Pulmonary artery endothelial cell (primary cell): ENCODE data around the gene LSR. TPM values are rescaled to one million over a fixed set of nuclear protein-coding genes. Genes with fewer than 3 reads are reported as not detected.
"Not testable (repeated sequence)": the region's sequence is repeated elsewhere in the genome, so short reads cannot be mapped to it uniquely, and the experiment has no call there.

Experiments
- DNase-seq: peaks from one replicate; pipeline ENCODE4 v3.0.0-alpha.2; 2011; ENCODE audit warnings: low read depth, low spot score
- total RNA-seq: library from RNA; depleted of rRNA; stranded (reverse); fragments of >200 nt; gene quantifications from 2 replicates; pipeline ENCODE4 v1.2.3, GENCODE V29; 2014

Gene LSR
- total RNA-seq, 1 donor from 2014 or later, result 0.40 TPM

DNA sequence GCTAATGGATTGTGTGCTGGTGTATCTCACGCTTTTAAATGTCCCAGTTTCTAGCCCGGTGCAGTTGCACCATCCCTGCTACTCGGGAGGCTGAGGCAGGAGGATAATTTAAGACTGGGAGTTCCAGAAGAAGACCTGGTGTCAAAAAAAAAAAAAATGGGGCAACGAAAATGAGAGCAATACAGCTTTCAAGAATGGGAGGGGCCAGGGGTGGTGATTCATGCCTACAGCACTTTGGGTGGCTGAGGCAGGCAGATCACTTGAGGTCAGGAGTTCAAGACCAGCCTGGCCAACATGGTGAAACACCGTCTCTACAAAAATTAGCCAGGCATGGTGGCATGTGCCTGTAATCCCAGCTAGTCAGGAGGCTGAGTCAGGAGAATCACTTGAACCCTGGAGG is 37.3 kb downstream of the LSR start:
- not testable (repeated sequence) for DNase-seq

DNA sequence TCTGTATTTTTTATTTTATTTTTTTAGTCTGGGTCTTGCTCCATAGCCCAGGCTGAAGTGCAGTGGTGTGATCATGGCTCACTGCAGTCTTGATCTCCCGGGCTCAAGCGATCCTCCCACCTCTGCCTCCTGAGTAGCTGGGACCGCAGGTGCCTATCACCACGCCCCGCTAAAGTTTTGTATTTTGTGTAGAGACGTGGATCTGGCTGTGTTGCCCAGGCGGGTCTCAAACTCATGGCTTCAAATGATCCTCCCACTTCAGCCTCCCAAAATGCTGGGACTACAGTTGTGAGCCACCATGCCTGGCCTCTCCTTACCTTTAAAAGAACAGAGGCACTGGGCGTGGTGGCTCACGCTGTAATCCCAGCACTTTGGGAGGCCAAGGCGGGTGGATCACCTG is 38.9 kb downstream of the LSR start:
- no peak for DNase-seq

DNA sequence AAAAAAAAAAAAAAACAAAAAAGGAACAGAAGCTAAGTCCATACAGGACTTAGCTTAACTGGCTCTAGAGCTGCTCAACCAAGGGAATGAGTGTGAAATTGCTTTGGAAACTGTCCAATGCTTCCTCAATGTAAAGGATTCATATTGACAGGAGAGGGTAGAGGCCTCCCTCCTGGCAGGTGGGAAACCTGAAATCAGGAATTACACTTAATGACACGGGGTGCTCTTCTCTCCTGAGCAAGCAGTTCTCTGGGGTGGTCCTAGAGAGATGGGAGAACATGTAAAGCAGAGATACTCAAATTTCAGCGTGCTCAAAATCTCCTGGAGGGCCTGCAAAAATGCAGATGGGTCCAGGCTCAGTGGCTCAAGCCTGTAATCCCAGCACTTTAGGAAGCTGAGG is 39.5 kb downstream of the LSR start:
- DNase-seq, result no peak

DNA sequence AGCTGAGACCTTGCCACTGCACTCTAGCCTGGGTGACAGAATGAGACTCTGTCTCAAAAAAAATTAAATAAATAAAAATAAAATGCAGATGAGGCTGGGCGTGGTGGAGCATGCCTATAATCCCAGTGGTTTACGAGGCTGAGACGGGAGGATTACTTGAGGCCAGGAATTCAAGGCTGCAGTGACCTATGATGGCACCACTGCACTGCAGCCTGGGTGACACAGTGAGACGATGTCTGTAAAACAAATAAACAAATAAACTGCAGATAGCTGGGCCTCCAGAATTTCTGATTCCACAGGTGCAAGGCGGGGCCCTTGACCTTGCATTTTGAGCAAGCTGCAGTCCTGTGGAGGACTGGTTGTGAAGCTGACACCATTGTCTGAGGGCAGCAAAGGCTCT is 40.1 kb downstream of the LSR start:
- DNase-seq, result no peak

DNA sequence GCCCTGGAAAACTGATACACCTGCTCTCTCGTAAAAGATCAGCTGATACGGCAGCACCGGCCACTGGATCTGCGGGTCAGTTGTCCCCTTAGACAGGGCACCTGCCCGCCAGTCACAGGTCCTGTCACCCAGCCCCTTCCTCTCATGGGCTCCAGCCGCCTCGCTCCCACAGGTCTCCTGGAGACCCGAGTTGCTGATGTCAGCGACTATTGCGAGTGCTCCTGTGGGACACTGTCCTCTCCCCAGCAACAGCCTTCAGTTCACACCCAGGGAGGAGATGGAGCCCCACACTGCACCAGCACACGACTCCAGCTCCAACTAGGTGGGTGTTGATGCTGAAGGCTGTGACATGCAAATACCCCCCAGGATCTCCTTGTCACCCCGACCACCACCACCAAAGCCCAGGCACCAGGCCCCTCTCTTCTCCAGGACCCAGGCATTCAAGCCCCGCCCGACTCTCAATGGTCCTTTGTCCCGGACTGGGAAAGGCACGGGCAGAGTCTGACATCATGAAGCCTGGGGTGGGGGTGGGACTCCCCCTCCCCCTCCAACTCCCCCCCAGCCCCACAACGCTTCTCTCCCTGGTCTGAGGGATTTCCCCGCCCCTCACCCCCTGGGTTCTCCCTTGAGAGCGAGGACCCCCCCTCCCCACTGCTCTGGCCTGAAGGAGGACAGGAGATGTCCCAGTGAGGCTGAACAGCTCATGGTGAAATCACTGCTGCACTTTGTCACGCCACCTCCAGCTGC is 41.8 kb downstream of the LSR start:
- no peak for DNase-seq

DNA sequence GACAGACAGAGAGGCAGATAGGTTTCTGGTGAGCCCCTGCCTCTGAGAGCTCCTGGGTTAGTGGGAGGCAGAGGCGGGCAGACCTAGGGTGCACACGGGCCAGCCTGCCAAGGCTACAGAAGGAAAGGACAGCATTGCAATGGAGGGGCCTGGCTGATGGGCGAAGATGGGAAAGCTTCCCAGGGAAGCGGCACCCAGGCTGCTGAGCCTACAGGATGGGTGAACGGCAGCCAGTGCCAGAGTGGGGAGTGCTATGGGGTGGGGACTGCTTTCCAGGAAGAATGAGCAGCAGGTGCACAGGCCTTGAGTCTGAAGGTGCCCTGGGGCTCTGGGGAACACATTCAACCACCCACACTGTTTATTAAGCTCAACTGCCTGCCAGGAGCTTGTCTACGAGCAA is 42.5 kb downstream of the LSR start:
- DNase-seq, result no peak

DNA sequence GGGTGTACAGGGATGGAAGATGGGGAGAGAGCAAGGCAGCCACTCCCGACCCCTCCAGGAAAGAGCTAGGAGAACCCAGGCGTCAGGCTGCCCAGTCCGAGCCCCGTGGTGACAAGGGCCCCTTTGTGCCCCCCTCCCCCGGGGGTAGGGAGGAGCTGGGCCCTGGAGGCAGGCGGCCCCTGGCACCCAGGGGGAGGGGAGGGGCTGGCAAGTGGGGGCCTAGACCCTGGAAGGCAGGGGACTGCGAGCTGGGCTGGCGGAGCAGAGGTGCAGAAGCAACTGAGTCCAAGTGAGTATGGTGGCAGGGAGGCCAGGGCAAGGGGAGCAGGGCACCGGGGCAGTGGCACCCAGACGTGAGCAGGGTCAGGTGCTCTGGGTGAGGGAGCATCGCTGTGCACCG is 43.1 kb downstream of the LSR start, which contains the start of gene MAG:
Gene MAG (plus strand): TSS at position 246 of the 400 bp plus-strand sequence. CDS start 3,248 bp downstream, outside the sequence.
- no peak for DNase-seq

DNA sequence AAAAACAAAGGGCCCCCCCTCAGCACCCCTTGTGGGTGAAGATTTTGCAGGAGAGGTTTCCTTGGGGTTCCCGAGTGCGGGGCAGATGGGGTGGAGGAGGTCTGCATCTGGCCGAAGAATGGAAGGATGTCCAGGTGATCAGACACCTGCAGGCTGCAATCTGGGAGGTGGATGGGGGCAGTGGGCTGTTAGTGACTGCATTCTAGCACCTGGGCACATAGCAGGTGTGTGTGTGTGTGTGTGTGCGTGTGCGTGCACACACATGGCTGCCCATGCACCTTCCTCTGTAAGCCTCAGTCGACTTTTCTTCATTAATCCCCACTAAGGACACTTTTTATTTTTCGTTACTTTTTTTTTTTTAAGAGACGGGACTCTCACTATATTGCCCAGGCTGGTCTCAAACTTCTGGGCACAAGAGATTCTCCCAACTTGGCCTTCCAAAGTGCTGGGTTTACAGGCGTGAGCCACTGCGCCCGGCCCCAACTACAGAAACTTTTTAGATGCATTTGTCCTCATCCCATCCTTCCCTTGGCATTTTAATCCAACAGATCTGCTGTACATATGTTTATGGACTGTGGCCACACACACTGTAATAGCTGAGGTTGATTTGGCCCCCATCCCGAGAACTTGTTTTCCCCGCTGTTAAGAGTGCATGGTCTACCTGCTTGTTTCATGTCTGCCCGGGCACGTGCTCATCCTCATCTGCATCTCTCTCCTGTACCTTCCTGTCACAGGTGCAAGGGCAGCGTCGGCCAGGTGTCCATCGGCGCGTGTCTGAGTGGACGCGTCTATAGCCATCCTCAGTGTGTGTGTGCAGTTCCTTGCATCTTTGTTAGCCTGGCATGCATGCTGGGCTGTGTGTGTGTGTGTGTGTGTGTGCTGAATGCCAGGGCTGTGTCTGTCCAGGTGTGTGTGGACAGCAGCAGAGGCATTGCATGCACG is 43.9 kb downstream of the LSR start:
- DNase-seq, result no peak

DNA sequence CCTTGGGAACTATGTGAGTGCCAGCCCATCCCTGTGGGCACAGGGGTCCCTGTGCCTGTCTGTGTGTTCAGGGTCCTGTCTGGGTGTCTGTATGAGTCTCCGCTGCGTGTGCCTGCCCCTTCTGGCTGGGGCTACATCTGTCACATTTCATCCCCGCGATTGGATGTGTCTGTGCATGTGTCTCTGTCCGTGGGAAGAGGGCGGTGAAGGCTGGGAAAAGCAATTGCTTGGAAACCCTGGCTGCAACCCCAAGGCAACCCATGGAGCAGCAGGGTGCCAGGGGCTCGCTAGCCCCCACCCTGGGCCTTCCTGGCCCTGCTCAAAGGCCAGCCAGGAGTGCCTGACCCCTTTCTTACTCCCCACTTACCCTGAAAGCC is 44.5 kb downstream of the LSR start:
- no peak for DNase-seq

DNA sequence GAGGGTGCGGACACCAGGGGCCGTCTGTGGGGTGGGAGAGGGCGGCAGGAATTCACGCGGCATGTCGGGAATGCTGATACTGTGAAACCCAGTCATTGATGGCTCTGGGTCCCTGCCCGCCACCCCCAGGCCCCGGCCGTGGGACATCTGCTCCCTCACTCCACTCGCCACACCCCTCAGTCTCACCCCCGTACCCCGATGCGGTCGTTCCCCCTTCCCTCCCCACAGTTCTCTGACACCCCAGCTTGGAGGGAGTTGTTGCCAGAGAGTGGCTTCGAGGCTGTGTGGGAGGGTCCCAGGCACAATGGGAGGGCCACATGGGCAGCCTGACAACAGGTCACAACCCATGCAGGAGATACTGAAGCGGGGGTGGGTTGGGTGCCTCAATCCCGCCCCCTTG is 45.0 kb downstream of the LSR start:
- DNase-seq, result no peak

DNA sequence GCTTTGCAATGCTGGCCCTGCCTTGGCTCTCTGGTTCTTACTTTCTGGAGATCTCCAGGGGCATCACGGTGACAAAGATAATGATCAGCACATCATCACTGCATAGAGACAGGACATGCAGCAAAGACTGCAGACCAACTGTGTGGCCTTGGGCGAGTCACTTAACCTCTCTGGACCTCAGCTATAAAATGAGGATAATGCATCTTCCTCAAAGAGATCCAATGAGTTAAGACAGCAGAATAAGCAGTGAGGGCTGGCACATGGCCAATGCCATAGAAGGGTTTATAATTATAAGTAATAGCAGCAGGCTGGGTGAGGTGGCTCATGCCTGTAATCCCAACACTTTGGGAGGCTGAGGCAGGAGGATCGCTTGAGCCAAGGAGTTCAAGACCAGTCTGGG is 45.5 kb downstream of the LSR start:
- no peak for DNase-seq

DNA sequence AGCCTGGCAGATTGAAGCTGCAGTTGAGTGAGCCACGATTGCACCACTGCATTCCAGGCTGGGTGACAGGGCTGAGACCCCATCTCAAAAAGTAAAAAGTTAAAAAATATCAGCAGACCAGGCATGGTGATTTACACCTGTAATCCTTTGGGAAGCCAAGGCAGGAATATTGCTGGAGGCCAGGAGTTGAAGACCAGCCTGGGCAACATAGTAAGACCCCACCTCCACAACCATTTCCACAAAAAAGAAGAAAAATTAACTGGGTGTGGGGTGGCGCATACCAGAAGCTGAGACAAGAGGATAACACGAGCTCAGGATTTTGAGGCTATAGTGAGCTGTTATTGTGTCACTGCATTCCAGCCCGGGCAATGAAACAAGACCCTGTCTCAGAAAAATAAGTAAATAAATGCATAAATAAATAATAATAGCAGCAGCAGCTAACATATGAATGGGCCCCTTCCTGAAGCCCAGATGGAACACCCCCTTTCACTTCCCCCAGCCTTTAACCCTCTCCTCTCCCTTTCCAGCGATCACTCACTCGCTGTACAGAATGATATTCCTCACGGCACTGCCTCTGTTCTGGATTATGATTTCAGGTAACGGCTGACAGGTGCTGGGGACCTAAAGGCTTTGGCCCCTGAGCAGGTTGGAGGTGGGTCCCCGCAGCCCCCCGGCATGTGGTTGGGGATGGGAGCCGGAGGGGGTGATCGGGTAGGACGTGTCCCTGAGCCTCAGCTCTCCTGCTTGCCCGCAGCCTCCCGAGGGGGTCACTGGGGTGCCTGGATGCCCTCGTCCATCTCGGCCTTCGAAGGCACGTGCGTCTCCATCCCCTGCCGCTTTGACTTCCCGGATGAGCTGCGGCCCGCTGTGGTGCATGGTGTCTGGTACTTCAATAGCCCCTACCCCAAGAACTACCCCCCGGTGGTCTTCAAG is 46.3 kb downstream of the LSR start:
- no peak for DNase-seq

DNA sequence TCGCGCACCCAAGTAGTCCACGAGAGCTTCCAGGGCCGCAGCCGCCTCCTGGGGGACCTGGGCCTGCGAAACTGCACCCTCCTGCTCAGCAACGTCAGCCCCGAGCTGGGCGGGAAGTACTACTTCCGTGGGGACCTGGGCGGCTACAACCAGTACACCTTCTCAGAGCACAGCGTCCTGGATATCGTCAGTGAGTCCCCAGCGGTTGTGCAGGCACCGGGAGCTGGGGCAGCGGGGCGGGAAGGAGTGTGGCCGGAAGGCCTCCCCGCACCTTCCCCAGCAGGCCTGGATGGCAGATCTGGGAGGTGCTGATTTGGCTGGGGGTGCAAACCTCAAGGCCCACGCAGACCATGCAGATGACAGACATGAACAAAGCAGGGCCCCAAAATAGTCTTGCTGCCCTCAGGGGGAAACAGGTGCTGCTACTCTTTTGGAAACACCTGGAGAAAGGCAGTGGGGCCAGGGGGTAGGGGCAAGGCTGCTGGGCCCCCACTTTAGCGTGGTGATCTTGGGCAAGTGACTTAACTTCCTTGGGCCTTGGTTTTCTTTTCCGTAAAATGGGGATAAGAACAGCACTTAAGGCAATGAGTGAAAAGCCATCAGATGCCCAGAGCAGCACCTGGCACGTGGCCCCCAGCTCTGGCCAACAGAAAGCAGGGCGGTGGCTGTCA is 47.1 kb downstream of the LSR start:
- no peak for DNase-seq

DNA sequence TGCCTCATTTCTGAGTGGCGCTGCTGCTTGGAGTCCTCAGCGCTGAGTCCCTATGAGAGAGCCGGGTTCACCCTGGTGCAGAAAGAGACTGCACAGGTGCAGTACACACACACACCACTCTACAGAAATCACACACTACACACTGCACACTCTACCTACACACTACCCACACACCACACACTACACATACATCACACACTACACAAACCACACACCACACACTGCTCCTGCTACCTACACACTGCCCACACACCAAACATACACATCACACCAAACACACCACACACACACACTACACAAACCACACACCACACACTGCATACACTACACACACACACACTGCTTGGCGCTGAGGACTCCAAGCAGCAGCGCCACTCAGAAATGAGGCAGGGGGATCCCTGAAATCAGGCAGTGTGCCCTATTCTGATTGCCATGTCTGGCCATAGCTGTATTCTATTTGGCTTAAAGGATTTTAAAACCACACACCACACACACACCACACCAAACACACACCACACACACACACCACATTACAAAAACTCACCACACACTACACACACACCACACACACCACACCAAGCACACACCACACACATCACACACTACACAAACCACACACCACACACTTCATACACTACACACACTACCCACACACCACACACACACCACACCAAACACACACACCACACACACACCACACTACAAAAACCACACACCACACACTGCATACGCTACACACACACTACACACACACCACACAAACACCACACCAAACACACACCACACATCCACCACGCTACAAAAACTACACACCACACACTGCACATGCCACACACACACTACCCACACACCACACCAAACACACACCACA is 48.1 kb downstream of the LSR start:
- DNase-seq, result no peak

DNA sequence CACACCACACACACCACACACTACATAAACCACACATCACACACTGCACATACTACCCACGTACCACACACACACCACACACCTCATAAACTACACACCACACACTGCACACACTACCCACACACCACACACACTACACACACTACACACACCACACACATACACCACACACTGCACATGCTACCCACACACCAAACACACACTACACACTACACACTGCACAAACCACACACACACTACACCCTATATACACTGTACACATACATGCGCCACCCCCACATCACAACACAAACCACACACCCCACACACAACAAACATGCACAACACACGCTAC is 48.7 kb downstream of the LSR start:
- DNase-seq, result no peak

DNA sequence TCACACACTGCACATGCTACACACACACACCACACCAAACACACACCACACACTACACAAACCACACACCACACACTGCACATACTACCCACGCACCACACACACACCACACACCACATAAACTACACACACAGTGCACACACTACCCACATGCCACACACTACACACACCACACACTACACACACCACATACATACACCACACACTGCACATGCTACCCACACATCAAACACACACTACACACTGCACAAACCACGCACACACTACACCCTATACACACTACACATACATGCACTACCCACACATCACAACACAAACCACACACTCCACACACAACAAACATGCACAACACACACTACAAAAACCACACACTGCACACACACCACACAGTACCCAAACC is 49.1 kb downstream of the LSR start:
- DNase-seq, result no peak

DNA sequence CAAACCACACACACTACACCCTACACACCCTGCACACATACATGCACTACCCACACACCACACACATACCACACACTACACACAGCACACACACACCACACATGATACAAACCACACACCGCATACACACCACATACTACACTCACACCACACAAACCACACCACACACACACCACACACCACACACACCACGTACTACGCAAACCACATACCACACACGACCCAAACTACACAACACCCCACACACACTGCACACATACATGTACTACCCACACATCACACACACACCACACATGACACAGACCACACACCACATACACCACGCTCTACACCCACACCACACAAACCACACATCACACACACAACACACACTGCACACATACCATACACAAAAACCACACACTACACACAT is 49.8 kb downstream of the LSR start:
- DNase-seq, result no peak

DNA sequence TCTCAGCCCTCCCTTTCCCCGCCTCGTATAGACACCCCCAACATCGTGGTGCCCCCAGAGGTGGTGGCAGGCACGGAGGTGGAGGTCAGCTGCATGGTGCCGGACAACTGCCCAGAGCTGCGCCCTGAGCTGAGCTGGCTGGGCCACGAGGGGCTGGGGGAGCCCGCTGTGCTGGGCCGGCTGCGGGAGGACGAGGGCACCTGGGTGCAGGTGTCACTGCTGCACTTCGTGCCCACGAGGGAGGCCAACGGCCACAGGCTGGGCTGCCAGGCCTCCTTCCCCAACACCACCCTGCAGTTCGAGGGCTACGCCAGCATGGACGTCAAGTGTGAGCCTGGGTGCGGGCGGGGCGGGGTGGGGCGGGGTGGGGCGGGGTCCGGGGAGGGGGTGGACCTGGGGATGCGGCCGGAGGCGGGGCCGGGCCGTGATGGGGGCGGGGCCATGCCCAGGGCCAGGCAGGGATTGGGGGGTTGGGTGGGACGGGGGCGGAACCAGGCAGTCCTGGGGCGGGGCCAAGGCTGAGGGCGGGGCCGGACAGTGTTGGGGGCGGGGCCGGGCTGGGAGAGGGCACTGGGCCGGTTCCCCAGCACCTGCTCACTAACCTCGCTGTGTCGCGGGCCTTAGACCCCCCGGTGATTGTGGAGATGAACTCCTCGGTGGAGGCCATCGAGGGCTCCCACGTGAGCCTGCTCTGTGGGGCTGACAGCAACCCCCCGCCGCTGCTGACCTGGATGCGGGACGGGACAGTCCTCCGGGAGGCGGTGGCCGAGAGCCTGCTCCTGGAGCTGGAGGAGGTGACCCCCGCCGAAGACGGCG is 50.9 kb downstream of the LSR start:
- DNase-seq, result no peak

DNA sequence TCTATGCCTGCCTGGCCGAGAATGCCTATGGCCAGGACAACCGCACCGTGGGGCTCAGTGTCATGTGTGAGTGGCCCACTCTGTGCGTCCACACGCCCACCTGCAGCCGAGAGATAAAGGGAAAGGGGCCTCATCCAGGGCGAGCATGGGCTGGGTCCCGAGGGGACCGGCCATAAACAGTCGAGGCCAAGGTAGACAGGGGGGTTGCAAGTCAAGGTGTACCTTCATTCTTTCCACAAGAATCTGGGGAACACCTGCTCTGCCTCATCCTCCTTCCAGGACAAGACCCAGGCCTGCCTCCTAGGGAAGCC is 51.5 kb downstream of the LSR start:
- no peak for DNase-seq
